Neuronal stem cell (in vitro differentiated cells): Measurements from ENCODE around the gene PTPN4.

Source experiments
- DNase-seq: peaks from one replicate; pipeline ENCODE4 v3.0.0-alpha.2; 2013; ENCODE audit warnings: low spot score
- H2AFZ ChIP-seq: one replicate; pipeline ENCODE4 v1.6.1; 2013; ENCODE audit warnings: mild to moderate bottlenecking, low read length, inconsistent platforms
- H2AK5ac ChIP-seq: 2 replicates; pipeline ENCODE4 v1.6.1; 2013; ENCODE audit warnings: low read depth, mild to moderate bottlenecking, inconsistent platforms, low read length, moderate library complexity, mixed read lengths
- H2BK120ac ChIP-seq: 2 replicates; pipeline ENCODE4 v1.6.1; 2013; ENCODE audit warnings: low read depth, mild to moderate bottlenecking, inconsistent platforms, low read length, moderate library complexity, mixed read lengths
- H2BK12ac ChIP-seq: one replicate; pipeline ENCODE4 v1.6.1; 2013; ENCODE audit warnings: low read length, inconsistent platforms
- H2BK15ac ChIP-seq: 2 replicates; pipeline ENCODE4 v1.6.1; 2013; ENCODE audit warnings: mild to moderate bottlenecking, low read length, inconsistent platforms, mixed read lengths
- H2BK5ac ChIP-seq: one replicate; pipeline ENCODE4 v1.6.1; 2013; ENCODE audit warnings: inconsistent platforms, mild to moderate bottlenecking, low read length, moderate library complexity
- H3K14ac ChIP-seq: one replicate; pipeline ENCODE4 v1.6.1; 2013; ENCODE audit warnings: low read length, inconsistent platforms
- H3K18ac ChIP-seq: 2 replicates; pipeline ENCODE4 v1.6.1; 2013; ENCODE audit warnings: low read length, inconsistent platforms
- H3K23ac ChIP-seq: 2 replicates; pipeline ENCODE4 v1.6.1; 2013; ENCODE audit warnings: low read depth, mild to moderate bottlenecking, mixed read lengths, low read length, inconsistent platforms; ENCODE audit not compliant: poor library complexity
- H3K27ac ChIP-seq: replicated peaks from 3 replicates; pipeline ENCODE4 v1.5.1; 2013; ENCODE audit warnings: low read length, inconsistent platforms
- H3K27me3 ChIP-seq, 3 experiments: 2 replicates each; pipeline ENCODE4 v1.6.1; 2013; ENCODE audit warnings: low read length in 3 of 3, mild to moderate bottlenecking in 2 of 3, inconsistent platforms in 1 of 3, low read depth in 1 of 3, mixed read lengths in 1 of 3, moderate library complexity in 1 of 3; ENCODE audit not compliant: control insufficient read depth in 3 of 3, insufficient read depth in 3 of 3
- H3K36me3 ChIP-seq, 2 donors: replicated peaks in 1 of 2; 2 replicates each; pipeline ENCODE4 v1.6.1; 2013; ENCODE audit warnings: low read length in 2 of 2; ENCODE audit not compliant: control insufficient read depth in 2 of 2, insufficient read depth in 2 of 2
- H3K4ac ChIP-seq: 2 replicates; pipeline ENCODE4 v1.6.1; 2013; ENCODE audit warnings: inconsistent platforms, mild to moderate bottlenecking, low read length, moderate library complexity
- H3K4me1 ChIP-seq, 2 donors: 1 replicate in 1 of 2; 2 replicates in 1 of 2; pipeline ENCODE4 v1.6.1; 2013; ENCODE audit warnings: low read length in 2 of 2, low read depth in 1 of 2; ENCODE audit not compliant: control insufficient read depth in 2 of 2, insufficient read depth in 1 of 2
- H3K4me2 ChIP-seq: one replicate; pipeline ENCODE4 v1.6.1; 2013; ENCODE audit warnings: mild to moderate bottlenecking, low read length, inconsistent platforms; ENCODE audit not compliant: insufficient read depth, poor library complexity, severe bottlenecking
- H3K4me3 ChIP-seq, 2 donors: 2 replicates each; pipeline ENCODE4 v1.5.1; 2013; ENCODE audit warnings: low read length in 2 of 2, mild to moderate bottlenecking in 2 of 2, inconsistent platforms in 1 of 2, moderate library complexity in 1 of 2
- H3K79me1 ChIP-seq: one replicate; pipeline ENCODE4 v1.6.1; 2013; ENCODE audit warnings: low read depth, mild to moderate bottlenecking, inconsistent platforms, low read length, moderate library complexity
- H3K9ac ChIP-seq: one replicate; pipeline ENCODE4 v1.6.1; 2013; ENCODE audit warnings: mild to moderate bottlenecking, low read depth, low read length, inconsistent platforms; ENCODE audit not compliant: poor library complexity
- H3K9me3 ChIP-seq, 2 donors: replicated peaks in 1 of 2; 2 replicates each; pipeline versions ENCODE3 to v1.6.1; 2013; ENCODE audit warnings: low read length in 2 of 2, mild to moderate bottlenecking in 2 of 2, inconsistent platforms in 1 of 2, low read depth in 1 of 2, mixed read lengths in 1 of 2, moderate library complexity in 1 of 2; ENCODE audit not compliant: control insufficient read depth in 2 of 2, insufficient read depth in 1 of 2
- H4K8ac ChIP-seq: one replicate; pipeline ENCODE4 v1.6.1; 2013; ENCODE audit warnings: low read depth, mild to moderate bottlenecking, inconsistent platforms, low read length, moderate library complexity
- H4K91ac ChIP-seq: one replicate; pipeline ENCODE4 v1.6.1; 2013; ENCODE audit warnings: low read length, low read depth, mild to moderate bottlenecking, inconsistent platforms; ENCODE audit not compliant: poor library complexity
- WGBS, 2 donors: extraction: QIAGEN DNeasy Blood & Tissue Kit; methylation state at CpG; one replicate each; pipeline ENCODE4 v1.1.7; 2013; ENCODE audit warnings: missing lambda C conversion rate in 2 of 2, mixed read lengths in 1 of 2; ENCODE audit not compliant: insufficient read length in 2 of 2, insufficient replicate concordance in 1 of 2; ENCODE audit errors: extremely low coverage in 2 of 2; 5-methylcytosine and 5-hydroxymethylcytosine counted together

PTPN4 gene

GRCh38 chr2:119914266-119914665 lies 154.5 kb downstream of the PTPN4 start:
- H3K27me3 ChIP-seq = no peaks in the 10 kb centered on the region
- H2BK12ac ChIP-seq = no peak overlapping the region
- H2AFZ ChIP-seq = no peak overlapping the region
- H2BK15ac ChIP-seq = no peak overlapping the region
- peaks cover 0 to 14% of the 10 kb centered on the region in 2 donors for H3K36me3 ChIP-seq
- H4K8ac ChIP-seq = no peak overlapping the region
- H3K79me1 ChIP-seq = no peaks in the 10 kb centered on the region
- H3K23ac ChIP-seq = no peak overlapping the region
- no peak overlapping the region for H2BK120ac ChIP-seq
- no peak overlapping the region for H3K4me2 ChIP-seq
- H2AK5ac ChIP-seq = no peak overlapping the region
- no peak overlapping the region for H3K27ac ChIP-seq
- no peaks in the 10 kb centered on the region for H3K9me3 ChIP-seq
- H3K9ac ChIP-seq = no peak overlapping the region
- H3K4me1 ChIP-seq = no peaks in the 10 kb centered on the region
- no peak for DNase-seq
- H2BK5ac ChIP-seq = no peak overlapping the region
- no peak overlapping the region for H3K4me3 ChIP-seq
- H3K14ac ChIP-seq = no peak overlapping the region
- no peak overlapping the region for H3K18ac ChIP-seq
- no peak overlapping the region for H3K4ac ChIP-seq
- H4K91ac ChIP-seq = no peak overlapping the region
- WGBS, 2 donors = no CpG with 5 or more reads among the region's 1 CpG

- Histone ChIP-seq H4K8ac (no peak overlapping the region), H3K4me2 (no peak overlapping the region), H3K27ac (no peak overlapping the region), H2BK5ac (no peak overlapping the region), H4K91ac (no peak overlapping the region), H3K18ac (no peak overlapping the region), H3K27me3 (no peaks in the 10 kb centered on the region), H2BK15ac (no peak overlapping the region), H3K9me3 (no peaks in the 10 kb centered on the region), H2BK120ac (no peak overlapping the region), H3K9ac (no peak overlapping the region), H3K23ac (no peak overlapping the region), H3K4ac (no peak overlapping the region), H3K36me3 (peaks cover 0 to 4% of the 10 kb centered on the region in 2 donors), H3K4me3 (no peak overlapping the region), H3K14ac (no peak overlapping the region), H2AK5ac (no peak overlapping the region), H2AFZ (no peak overlapping the region), H2BK12ac (no peak overlapping the region), H3K79me1 (no peaks in the 10 kb centered on the region), H3K4me1 (no peaks in the 10 kb centered on the region)
- DNase-seq = no peak
- no CpG with 5 or more reads among the region's 1 CpG for WGBS, 2 donors
These were observed 162.1 kb downstream of the PTPN4 start for GRCh38 chr2:119921825-119922224.

GRCh38 chr2:119922699-119923098 lies 163.0 kb downstream of the PTPN4 start:
- H3K14ac ChIP-seq = no peak overlapping the region
- no peaks in the 10 kb centered on the region for H3K79me1 ChIP-seq

GRCh38 chr2:119929537-119929936 lies 169.8 kb downstream of the PTPN4 start:
- H2BK12ac ChIP-seq = no peak overlapping the region
- DNase-seq = no peak
- H3K4me1 ChIP-seq = no peaks in the 10 kb centered on the region
- no peaks in the 10 kb centered on the region for H3K27me3 ChIP-seq
- H3K4me3 ChIP-seq = no peak overlapping the region
- no peak overlapping the region for H4K91ac ChIP-seq
- no CpG with 5 or more reads among the region's 2 CpGs for WGBS, 2 donors
- H2BK5ac ChIP-seq = no peak overlapping the region
- no peak overlapping the region for H4K8ac ChIP-seq
- no peak overlapping the region for H2AK5ac ChIP-seq
- H3K27ac ChIP-seq = no peak overlapping the region
- no peak overlapping the region for H2BK120ac ChIP-seq
- no peak overlapping the region for H3K14ac ChIP-seq
- H3K9me3 ChIP-seq = no peaks in the 10 kb centered on the region
- H2AFZ ChIP-seq = no peak overlapping the region
- H3K4me2 ChIP-seq = no peak overlapping the region
- no peak overlapping the region for H3K4ac ChIP-seq
- H3K18ac ChIP-seq = no peak overlapping the region
- H3K36me3 ChIP-seq = peaks cover 0 to 20% of the 10 kb centered on the region in 2 donors
- no peak overlapping the region for H3K9ac ChIP-seq
- H3K79me1 ChIP-seq = no peaks in the 10 kb centered on the region
- H3K23ac ChIP-seq = no peak overlapping the region
- no peak overlapping the region for H2BK15ac ChIP-seq

More at GRCh38 chr2:119922699-119923098, 163.0 kb downstream of the PTPN4 start:
- Histone ChIP-seq H3K27ac (no peak overlapping the region), H3K4me1 (no peaks in the 10 kb centered on the region), H4K8ac (no peak overlapping the region), H3K18ac (no peak overlapping the region), H2AFZ (no peak overlapping the region), H3K27me3 (no peaks in the 10 kb centered on the region), H3K36me3 (peaks cover 0 to 4% of the 10 kb centered on the region in 2 donors), H2BK120ac (no peak overlapping the region), H3K4ac (no peak overlapping the region), H2BK12ac (no peak overlapping the region), H2AK5ac (no peak overlapping the region), H3K23ac (no peak overlapping the region), H3K4me2 (no peak overlapping the region), H4K91ac (no peak overlapping the region), H3K4me3 (no peak overlapping the region), H2BK5ac (no peak overlapping the region), H3K9me3 (no peaks in the 10 kb centered on the region), H2BK15ac (no peak overlapping the region), H3K9ac (no peak overlapping the region)
- no peak for DNase-seq
